Fibroblast of villous mesenchyme (primary cell): ENCODE results near the gene POU5F2. TPM values are rescaled to one million over a fixed set of nuclear protein-coding genes. Genes with fewer than 3 reads are reported as not detected.

Source experiments
- DNase-seq: peaks from one replicate; pipeline ENCODE4 v3.0.0-alpha.2; 2010; ENCODE audit warnings: low read depth
- H3K4me3 ChIP-seq: 2 replicates; pipeline ENCODE4 v1.5.1; 2011; ENCODE audit warnings: low read depth, mild to moderate bottlenecking, low read length
- total RNA-seq: library from RNA; depleted of rRNA; stranded (reverse); fragments of >200 nt; gene quantifications from 2 replicates; pipeline ENCODE4 v1.2.3, GENCODE V29; 2012
- TF ChIP-seq, protein P1 (sequence below): IDR thresholded peaks from 2 replicates; pipeline ENCODE4 v1.5.1; 2012; ENCODE audit warnings: low read depth, mild to moderate bottlenecking, low read length; ENCODE audit not compliant: insufficient read depth

The POU5F2 gene
- total RNA-seq, 1 donor = 2.2 TPM

DNA sequence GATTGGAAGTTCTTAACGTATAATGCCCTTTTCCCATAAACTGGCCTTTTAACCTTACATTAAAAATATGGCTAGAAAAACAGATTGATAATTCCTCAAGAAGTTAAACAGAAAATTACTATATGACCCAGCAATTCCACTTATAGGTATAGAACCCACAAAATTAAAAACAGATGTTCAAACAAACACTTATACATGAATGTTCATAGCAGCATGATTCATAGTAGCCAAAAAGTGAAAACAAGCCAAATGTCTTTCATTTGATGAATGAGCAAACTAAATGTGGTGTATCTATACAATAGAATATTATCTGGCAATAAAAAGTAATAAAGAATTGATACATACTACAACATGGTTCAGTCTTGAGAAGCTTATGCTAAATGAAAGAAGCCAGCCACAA is 35.5 kb downstream of the POU5F2 start:
- no peak for DNase-seq
- TF ChIP-seq, protein P1, sequence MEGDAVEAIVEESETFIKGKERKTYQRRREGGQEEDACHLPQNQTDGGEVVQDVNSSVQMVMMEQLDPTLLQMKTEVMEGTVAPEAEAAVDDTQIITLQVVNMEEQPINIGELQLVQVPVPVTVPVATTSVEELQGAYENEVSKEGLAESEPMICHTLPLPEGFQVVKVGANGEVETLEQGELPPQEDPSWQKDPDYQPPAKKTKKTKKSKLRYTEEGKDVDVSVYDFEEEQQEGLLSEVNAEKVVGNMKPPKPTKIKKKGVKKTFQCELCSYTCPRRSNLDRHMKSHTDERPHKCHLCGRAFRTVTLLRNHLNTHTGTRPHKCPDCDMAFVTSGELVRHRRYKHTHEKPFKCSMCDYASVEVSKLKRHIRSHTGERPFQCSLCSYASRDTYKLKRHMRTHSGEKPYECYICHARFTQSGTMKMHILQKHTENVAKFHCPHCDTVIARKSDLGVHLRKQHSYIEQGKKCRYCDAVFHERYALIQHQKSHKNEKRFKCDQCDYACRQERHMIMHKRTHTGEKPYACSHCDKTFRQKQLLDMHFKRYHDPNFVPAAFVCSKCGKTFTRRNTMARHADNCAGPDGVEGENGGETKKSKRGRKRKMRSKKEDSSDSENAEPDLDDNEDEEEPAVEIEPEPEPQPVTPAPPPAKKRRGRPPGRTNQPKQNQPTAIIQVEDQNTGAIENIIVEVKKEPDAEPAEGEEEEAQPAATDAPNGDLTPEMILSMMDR = no peak
- H3K4me3 ChIP-seq = no peak overlapping the region

- no peak overlapping the region for H3K4me3 ChIP-seq
- TF ChIP-seq, protein P1 = no peak
- DNase-seq = no peak
Observed at GRCh38 chr5:93704996-93705395, 36.4 kb downstream of the POU5F2 start.

DNA sequence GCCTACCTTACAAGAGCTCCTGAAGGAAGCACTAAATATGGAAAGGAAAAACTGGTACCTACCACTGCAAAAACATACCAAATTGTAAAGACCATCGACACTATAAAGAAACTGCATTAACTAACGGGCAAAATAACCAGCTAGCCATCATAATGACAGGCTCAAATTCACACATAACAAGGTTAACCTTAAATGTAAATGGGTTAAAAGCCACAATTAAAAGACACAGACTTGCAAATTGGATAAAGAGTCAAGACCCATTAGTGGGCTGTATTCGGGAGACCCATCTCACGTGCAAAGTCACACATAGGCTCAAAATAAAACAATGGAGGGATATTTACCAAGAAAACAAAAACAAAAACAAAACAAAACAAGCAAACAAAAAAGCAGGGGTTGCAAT is 49.4 kb downstream of the POU5F2 start:
- H3K4me3 ChIP-seq = no peak overlapping the region
- no peak for DNase-seq
- TF ChIP-seq, protein P1 = no peak

Other genes with a start within 250 kb of the POU5F2 start
- 27.6 and 30.3 TPM in 2 replicates for gene NR2F1-AS1, start 160.4 kb downstream of the POU5F2 start, total RNA-seq
- 29.8 and 68.3 TPM in 2 replicates for gene NR2F1, start 158.4 kb downstream of the POU5F2 start, total RNA-seq